K562 (cell line): Measurements from ENCODE around the gene MFSD6. TPM values are rescaled to one million over a fixed set of nuclear protein-coding genes. Genes with fewer than 3 reads are reported as not detected.

Experiments used
- ATF7 ChIP-seq: fragments of 450-650 bp; IDR thresholded peaks from 2 replicates; pipeline ENCODE4 v1.7.1; 2014; ENCODE audit warnings: mild to moderate bottlenecking, moderate library complexity
- CTBP1 ChIP-seq: fragments of 450-650 bp; IDR thresholded peaks from 2 replicates; pipeline ENCODE4 v1.6.1; 2016; ENCODE audit warnings: borderline replicate concordance
- EHMT2 ChIP-seq: fragments of 450-650 bp; IDR thresholded peaks from 2 replicates; pipeline ENCODE4 v1.6.1; 2018; ENCODE audit warnings: antibody characterized with exemption
- EP300 ChIP-seq: IDR thresholded peaks from 2 replicates; pipeline ENCODE4 v1.6.1; 2012; ENCODE audit warnings: low read length, improper control_type of control experiment
- HDAC2 ChIP-seq: fragments of 450-650 bp; IDR thresholded peaks from 2 replicates; pipeline ENCODE4 v1.6.1; 2016; ENCODE audit warnings: mild to moderate bottlenecking
- MLLT1 ChIP-seq, 2 experiments: fragments of 450-650 bp; IDR thresholded peaks; 2 replicates each; pipeline ENCODE4 v1.6.1; 2016
- RCOR1 ChIP-seq, 2 experiments: IDR thresholded peaks; 2 replicates each; pipeline ENCODE4 v1.6.1; 2012; ENCODE audit warnings: low read depth in 2 of 2, low read length in 2 of 2, borderline replicate concordance in 1 of 2, improper control_type of control experiment in 1 of 2
- REST ChIP-seq, 2 experiments: fragments of 450-650 bp; formaldehyde crosslinking in 1 of 2; IDR thresholded peaks; 2 replicates each; pipeline versions ENCODE4 v1.4.0 to v1.6.1; 2014 to 2020; ENCODE audit warnings: mild to moderate bottlenecking in 2 of 2, borderline replicate concordance in 1 of 2, low read depth in 1 of 2
- ZBTB17 ChIP-seq: fragments of 450-650 bp; formaldehyde crosslinking; IDR thresholded peaks from 2 replicates; pipeline ENCODE4 v1.4.0; 2020; ENCODE audit warnings: mild to moderate bottlenecking
- polyA plus RNA-seq, 8 experiments: library from polyadenylated mRNA; depleted of rRNA in 4 of 8; stranded (reverse) in 5 of 8; unstranded in 3 of 8; fragments of >200 nt; fragmentation: Nextera tagmentation in 2 of 8; fragmentation: Illumina TruSeq in 1 of 8; extraction: Ambion mirVana in 2 of 8; extraction: Trizol in 1 of 8; gene quantifications; 2 replicates each; pipeline versions ENCODE4 v1.2.1 to v1.2.3, GENCODE V29; 2011 to 2014; ENCODE audit warnings: inconsistent platforms in 1 of 8, missing spikeins in 1 of 8
- total RNA-seq, 7 experiments: library from RNA; depleted of rRNA in 6 of 7; stranded (reverse); fragments of >200 nt in 6 of 7; fragmentation: Illumina TruSeq in 2 of 7; extraction: Trizol in 2 of 7; gene quantifications; 2 replicates each; pipeline versions ENCODE4 v1.2.1 to v1.2.3, GENCODE V29; 2011 to 2021; ENCODE audit warnings: low replicate concordance in 1 of 7

MFSD6 gene
- total and polyA plus RNA-seq, 9 of the 15 experiments (the other 6 are each of a cell fraction or from before 2014, with no cell fraction given), result 1.1 to 7.9 (median 4.4) TPM

- TF ChIP-seq REST (IDR thresholded peaks at IDR 0.05; ENCODE audit: borderline replicate concordance) (peak; percentile 81), REST (CRISPR knock-in tag; IDR thresholded peaks at IDR 0.05; ENCODE audit: low read depth) (no peak), HDAC2 (peak; percentile 31; the same call in 1 of the 2 replicates), ATF7 (0 out of 2 replicates have a peak, but pooled peaks have one; percentile 12), EHMT2 (0 out of 2 replicates have a peak, but pooled peaks have one; percentile 24), MLLT1 (IDR thresholded peaks at IDR 0.05) (peak in 1 of 2 experiments; percentile 99; a peak in 2 of 4 replicates), EP300 (0 out of 2 replicates have a peak, but pooled peaks have one; percentile 12), CTBP1 (0 out of 2 replicates have a peak, but pooled peaks have one; percentile 24), RCOR1 (IDR thresholded peaks at IDR 0.05; ENCODE audit: borderline replicate concordance in 1 of 2, low read depth in 2 of 2, low read length in 2 of 2) (peak in 1 of 2 experiments; percentile 62; a peak in 1 of 4 replicates), ZBTB17 (CRISPR knock-in tag) (peak; percentile 99)
Measured at GRCh38 chr2:190530248-190530900, 122.2 kb downstream of the MFSD6 start (continued).
